K562 (cell line): Measurements from ENCODE around the gene CORO2A. TPM values are rescaled to one million over a fixed set of nuclear protein-coding genes. Genes with fewer than 3 reads are reported as not detected.

Experiments
- ARID1B ChIP-seq: fragments of 450-650 bp; IDR thresholded peaks from 2 replicates; pipeline ENCODE4 v1.6.1; 2016; ENCODE audit warnings: antibody characterized with exemption, mild to moderate bottlenecking, inconsistent platforms
- ATF3 ChIP-seq, 2 experiments: fragments of 450-650 bp in 1 of 2; sonication (generic) in 1 of 2; formaldehyde crosslinking in 1 of 2; IDR thresholded peaks in 1 of 2; conservative IDR thresholded peaks in 1 of 2; 2 replicates each; pipeline versions ENCODE4 v1.6.1 to v1.8.1; 2016 to 2023; ENCODE audit warnings: mild to moderate bottlenecking in 2 of 2, moderate library complexity in 2 of 2, inconsistent platforms in 1 of 2, missing genetic modification reagents in 1 of 2
- CREB3 ChIP-seq: fragments of 450-650 bp; conservative IDR thresholded peaks from 2 replicates; pipeline ENCODE4 v1.6.1; 2016; ENCODE audit warnings: missing genetic modification characterization, low read depth, mild to moderate bottlenecking, missing compliant biosample characterization, moderate library complexity
- FOSL1 ChIP-seq: fragments of 200-800 bp; sonication (Bioruptor generic); conservative IDR thresholded peaks from 2 replicates; pipeline ENCODE4 v1.6.1; 2016; ENCODE audit warnings: missing genetic modification characterization, missing compliant biosample characterization
- GABPB2 ChIP-seq: fragments of 250-450 bp; sonication (Bioruptor Pico); conservative IDR thresholded peaks from 2 replicates; pipeline ENCODE4 v1.5.1; 2021; ENCODE audit warnings: mild to moderate bottlenecking
- MCM7 ChIP-seq, 2 experiments: fragments of 450-650 bp; IDR thresholded peaks; 2 replicates each; pipeline ENCODE4 v1.6.1; 2016 to 2018
- PHF20 ChIP-seq: fragments of 450-650 bp; IDR thresholded peaks from 2 replicates; pipeline ENCODE4 v1.6.1; 2018; ENCODE audit not compliant: partially characterized antibody
- RCOR1 ChIP-seq, 2 experiments: IDR thresholded peaks; 2 replicates each; pipeline ENCODE4 v1.6.1; 2012; ENCODE audit warnings: low read depth in 2 of 2, low read length in 2 of 2, borderline replicate concordance in 1 of 2, improper control_type of control experiment in 1 of 2
- RNF219 ChIP-seq: fragments of 250-450 bp; sonication (Bioruptor Pico); IDR thresholded peaks from 2 replicates; pipeline ENCODE4 v1.5.0; 2022; ENCODE audit warnings: mild to moderate bottlenecking
- TGIF2 ChIP-seq: sonication (generic); formaldehyde crosslinking; IDR thresholded peaks from 2 replicates; pipeline ENCODE4 v1.8.1; 2022; ENCODE audit warnings: mild to moderate bottlenecking, missing genetic modification reagents, moderate library complexity
- THRA ChIP-seq: fragments of 450-650 bp; IDR thresholded peaks from 2 replicates; pipeline ENCODE4 v1.6.1; 2017; ENCODE audit warnings: mild to moderate bottlenecking, moderate library complexity
- ZBTB2 ChIP-seq: fragments of 450-650 bp; IDR thresholded peaks from 2 replicates; pipeline ENCODE4 v1.6.1; 2016; ENCODE audit warnings: antibody characterized with exemption
- ZFPM2 ChIP-seq: fragments of 250-450 bp; sonication (Bioruptor Pico); IDR thresholded peaks from 2 replicates; pipeline ENCODE4 v1.5.1; 2022; ENCODE audit warnings: mild to moderate bottlenecking
- polyA plus RNA-seq, 8 experiments: library from polyadenylated mRNA; depleted of rRNA in 4 of 8; stranded (reverse) in 5 of 8; unstranded in 3 of 8; fragments of >200 nt; fragmentation: Nextera tagmentation in 2 of 8; fragmentation: Illumina TruSeq in 1 of 8; extraction: Ambion mirVana in 2 of 8; extraction: Trizol in 1 of 8; gene quantifications; 2 replicates each; pipeline versions ENCODE4 v1.2.1 to v1.2.3, GENCODE V29; 2011 to 2014; ENCODE audit warnings: inconsistent platforms in 1 of 8, missing spikeins in 1 of 8
- total RNA-seq, 7 experiments: library from RNA; depleted of rRNA in 6 of 7; stranded (reverse); fragments of >200 nt in 6 of 7; fragmentation: Illumina TruSeq in 2 of 7; extraction: Trizol in 2 of 7; gene quantifications; 2 replicates each; pipeline versions ENCODE4 v1.2.1 to v1.2.3, GENCODE V29; 2011 to 2021; ENCODE audit warnings: low replicate concordance in 1 of 7

The CORO2A gene
- total and polyA plus RNA-seq, 9 of the 15 experiments (the other 6 are each of a cell fraction or from before 2014, with no cell fraction given), result 9.5 to 26.6 (median 18.0) TPM

GRCh38 chr9:98225015-98225442 is 32.6 kb upstream of the CORO2A start (continued):
- peak; percentile 61 for TF ChIP-seq CREB3 (tag)
- peak; percentile 11; the same call in 1 of the 2 replicates for TF ChIP-seq ATF3 (IDR thresholded peaks at IDR 0.05)
- TF ChIP-seq ATF3 (CRISPR knock-in tag; conservative IDR thresholded peaks at IDR 0.05), result no peak
- peak; percentile 93; a peak in 3 of 4 replicates for TF ChIP-seq RCOR1 (IDR thresholded peaks at IDR 0.05; ENCODE audit: borderline replicate concordance in 1 of 2, low read depth in 2 of 2, low read length in 2 of 2)
- TF ChIP-seq ZBTB2, result no peak; the same call in 1 of the 2 replicates
- no peak for TF ChIP-seq ZFPM2 (CRISPR knock-in tag)
- no peak for TF ChIP-seq MCM7 (IDR thresholded peaks at IDR 0.05)
- 0 out of 2 replicates have a peak, but pooled peaks have one; percentile 16 for TF ChIP-seq FOSL1 (tag)
- no peak for TF ChIP-seq TGIF2
- TF ChIP-seq RNF219 (CRISPR knock-in tag), result no peak
- TF ChIP-seq THRA, result no peak
- TF ChIP-seq ARID1B, result peak; percentile 99
- TF ChIP-seq PHF20, result no peak
- no peak for TF ChIP-seq GABPB2
